Activated CD4-positive, alpha-beta T cell treated with anti-CD3 and anti-CD28 coated beads for 4 hours (primary cell): ENCODE results near the gene RESP18.
A peak's percentile ranks its signal among the peaks of the same experiment; 100 is the strongest.
"Not testable (repeated sequence)": the region's sequence is repeated elsewhere in the genome, so short reads cannot be mapped to it uniquely, and the experiment has no call there.

Source experiments
- DNase-seq, 2 donors: peaks; one replicate each; pipeline ENCODE4 v3.0.0-alpha.2; 2020

The RESP18 gene

GRCh38 chr2:219325136-219325535, 7.4 kb downstream of the RESP18 start:
- no peak for DNase-seq

- no peak for DNase-seq
Measured at GRCh38 chr2:219323434-219323833, 9.1 kb downstream of the RESP18 start.

GRCh38 chr2:219314804-219315468, 17.6 kb downstream of the RESP18 start:
- no peak for DNase-seq

GRCh38 chr2:219312683-219313263, 19.8 kb downstream of the RESP18 start:
- not testable (repeated sequence) for DNase-seq

GRCh38 chr2:219309278-219309677, 23.3 kb downstream of the RESP18 start, which contains the start of gene PTPRN:
TSS of gene PTPRN (minus strand) at chr2:219309401. CDS start at chr2:219309332, 69 bp downstream.
- no peak for DNase-seq

- DNase-seq = peak; percentile 42 to 58
Measured at GRCh38 chr2:219308142-219309101, 24.1 kb downstream of the RESP18 start.

- no peak for DNase-seq
Measured at GRCh38 chr2:219306047-219306446, 26.5 kb downstream of the RESP18 start.

GRCh38 chr2:219304223-219304622, 28.3 kb downstream of the RESP18 start:
- DNase-seq = no peak

- DNase-seq = no peak
Measured at GRCh38 chr2:219302412-219302968, 30.1 kb downstream of the RESP18 start.

- no peak for DNase-seq
Measured at GRCh38 chr2:219300022-219300421, 32.5 kb downstream of the RESP18 start.

- no peak for DNase-seq
Measured at GRCh38 chr2:219299372-219299760, 33.2 kb downstream of the RESP18 start.

- peak; percentile 76 to 91 for DNase-seq
Measured at GRCh38 chr2:219298759-219299371, 33.7 kb downstream of the RESP18 start.

GRCh38 chr2:219297766-219298456, 34.6 kb downstream of the RESP18 start:
- DNase-seq = no peak

GRCh38 chr2:219296631-219297391, 35.7 kb downstream of the RESP18 start:
- no peak for DNase-seq

GRCh38 chr2:219296142-219296541, 36.4 kb downstream of the RESP18 start:
- no peak for DNase-seq

- DNase-seq = peak; percentile 88
Measured at GRCh38 chr2:219294356-219295351, 37.9 kb downstream of the RESP18 start.

- DNase-seq = no peak
Measured at GRCh38 chr2:219293736-219294231, 38.8 kb downstream of the RESP18 start.

- no peak for DNase-seq
Measured at GRCh38 chr2:219292616-219293015, 39.9 kb downstream of the RESP18 start.

- DNase-seq = no peak
Measured at GRCh38 chr2:219291910-219292490, 40.5 kb downstream of the RESP18 start.
